Duodenal mucosa (tissue), 2 donors: Measurements from ENCODE around the gene WDR48.
A peak's percentile ranks its signal among the peaks of the same experiment; 100 is the strongest.

Experiments
- H3K27ac ChIP-seq: one replicate; pipeline ENCODE4 v1.7.0; 2013; ENCODE audit warnings: low read depth, low read length
- H3K27me3 ChIP-seq, 2 donors: one replicate each; pipeline ENCODE4 v1.7.0; 2013; ENCODE audit warnings: low read length in 2 of 2, control low read depth in 1 of 2; ENCODE audit not compliant: insufficient read depth in 2 of 2, control insufficient read depth in 1 of 2
- H3K36me3 ChIP-seq, 2 donors: one replicate each; pipeline ENCODE4 v1.7.0; 2013; ENCODE audit warnings: low read length in 2 of 2, control low read depth in 1 of 2; ENCODE audit not compliant: insufficient read depth in 2 of 2, control insufficient read depth in 1 of 2
- H3K4me1 ChIP-seq, 2 donors: one replicate each; pipeline ENCODE4 v1.7.0; 2013; ENCODE audit warnings: low read length in 2 of 2, control low read depth in 1 of 2; ENCODE audit not compliant: insufficient read depth in 2 of 2, control insufficient read depth in 1 of 2
- H3K4me3 ChIP-seq, 2 donors: one replicate each; pipeline ENCODE4 v1.7.0; 2013; ENCODE audit warnings: low read length in 2 of 2, low read depth in 1 of 2
- H3K9ac ChIP-seq, 2 donors: one replicate each; pipeline ENCODE4 v1.7.0; 2013; ENCODE audit warnings: low read length in 2 of 2, low read depth in 1 of 2
- H3K9me3 ChIP-seq, 2 donors: one replicate each; pipeline ENCODE4 v1.7.0; 2013; ENCODE audit warnings: low read length in 2 of 2, control low read depth in 1 of 2; ENCODE audit not compliant: control insufficient read depth in 1 of 2

The WDR48 gene

DNA sequence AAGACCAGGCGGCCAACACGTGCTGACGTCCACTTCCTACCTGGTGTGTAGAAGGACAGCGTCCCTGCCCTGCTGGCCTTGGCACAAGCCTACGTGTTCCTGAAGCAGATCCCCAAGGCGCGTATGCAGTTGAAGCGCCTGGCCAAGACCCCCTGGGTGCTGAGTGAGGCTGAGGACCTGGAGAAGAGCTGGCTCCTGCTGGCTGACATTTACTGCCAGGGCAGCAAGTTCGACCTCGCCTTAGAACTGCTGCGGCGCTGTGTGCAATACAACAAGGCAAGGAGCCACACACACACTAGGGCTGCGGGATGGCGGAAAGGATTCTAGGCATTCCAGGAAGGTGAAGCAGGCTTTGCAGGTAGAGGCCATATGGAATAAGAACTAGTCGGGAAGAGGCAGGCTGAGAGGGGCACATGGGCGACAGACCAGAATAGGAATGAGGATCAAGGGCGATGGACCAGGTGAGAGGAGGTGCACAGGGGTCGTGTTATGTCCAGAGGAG, 85.7 kb downstream of the WDR48 start:
- H3K4me3 ChIP-seq: no peak overlapping the region
- peaks cover 23 to 33% of the 10 kb centered on the region in 2 donors for H3K4me1 ChIP-seq
- H3K9ac ChIP-seq: no peak overlapping the region
- H3K27ac ChIP-seq: no peak overlapping the region
- peaks cover 2 to 3% of the 10 kb centered on the region in 2 donors for H3K36me3 ChIP-seq
- no peaks in the 10 kb centered on the region for H3K27me3 ChIP-seq
- no peaks in the 10 kb centered on the region for H3K9me3 ChIP-seq

GRCh38 chr3:39137991-39138803, 86.4 kb downstream of the WDR48 start:
- no peak overlapping the region for H3K27ac ChIP-seq
- no peak overlapping the region for H3K4me3 ChIP-seq
- no peaks in the 10 kb centered on the region for H3K9me3 ChIP-seq
- no peaks in the 10 kb centered on the region for H3K27me3 ChIP-seq
- peaks cover 9 to 11% of the 10 kb centered on the region in 2 donors for H3K36me3 ChIP-seq
- no peak overlapping the region for H3K9ac ChIP-seq
- peaks cover 29 to 40% of the 10 kb centered on the region in 2 donors for H3K4me1 ChIP-seq

GRCh38 chr3:39138804-39139415, 87.1 kb downstream of the WDR48 start:
- Histone ChIP-seq H3K27me3 (no peaks in the 10 kb centered on the region), H3K4me1 (peaks cover 29 to 40% of the 10 kb centered on the region in 2 donors), H3K36me3 (peaks cover 16 to 17% of the 10 kb centered on the region in 2 donors), H3K27ac (no peak overlapping the region), H3K9ac (no peak overlapping the region), H3K4me3 (no peak overlapping the region), H3K9me3 (no peaks in the 10 kb centered on the region)

DNA sequence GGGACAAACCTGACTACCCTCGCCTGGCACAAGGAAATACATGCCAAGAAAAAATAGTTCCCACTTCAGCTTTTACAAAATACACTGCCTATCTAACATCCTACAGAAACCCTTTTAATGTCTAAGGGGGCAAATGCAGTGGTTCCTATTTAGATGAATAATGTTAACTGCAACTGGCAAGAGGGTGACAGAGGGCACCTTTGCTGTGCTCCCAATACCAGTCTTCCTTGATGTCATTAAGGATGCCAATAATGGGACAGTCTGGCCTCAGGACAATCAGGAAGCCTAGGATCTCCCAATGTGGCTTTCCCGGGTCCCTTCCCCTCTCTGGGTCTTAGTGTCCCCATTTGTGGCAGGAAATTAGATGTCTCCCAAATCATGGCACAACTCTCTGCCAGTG, 87.6 kb downstream of the WDR48 start:
- Histone ChIP-seq H3K36me3 (peaks cover 21 to 23% of the 10 kb centered on the region in 2 donors), H3K4me3 (no peak overlapping the region), H3K4me1 (peaks cover 29 to 40% of the 10 kb centered on the region in 2 donors), H3K9ac (no peak overlapping the region), H3K27ac (no peak overlapping the region), H3K9me3 (no peaks in the 10 kb centered on the region), H3K27me3 (no peaks in the 10 kb centered on the region)

DNA sequence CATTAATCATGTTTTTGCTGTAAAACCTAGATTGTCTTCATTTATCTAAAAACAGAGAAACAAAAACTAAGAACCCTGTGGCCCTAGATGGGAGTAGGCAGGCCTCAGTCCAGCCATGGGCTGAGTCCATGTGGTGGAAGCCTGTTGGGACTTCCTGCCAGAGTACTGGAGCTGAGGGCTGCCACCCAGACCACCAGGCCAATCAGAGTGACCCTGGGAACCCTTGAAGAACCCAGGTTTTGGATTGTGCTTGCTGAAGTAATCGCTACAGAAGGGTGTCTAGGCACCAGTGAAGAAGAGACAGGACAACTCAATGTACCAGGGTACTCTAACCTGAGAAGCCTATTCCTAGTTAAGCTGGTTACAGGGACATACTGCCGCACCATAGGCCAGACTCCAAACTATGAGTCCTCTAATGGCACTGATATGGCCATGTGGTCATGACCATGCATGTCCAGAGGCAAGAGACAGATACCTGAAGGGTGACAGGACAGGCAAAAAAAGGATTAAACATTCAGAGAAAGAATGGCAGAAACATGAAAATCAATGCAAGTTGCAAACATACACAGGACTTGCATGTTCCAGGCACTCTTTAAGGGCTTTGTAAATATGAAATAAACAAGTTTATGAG, 88.6 kb downstream of the WDR48 start:
- Histone ChIP-seq H3K9ac (no peak overlapping the region), H3K4me3 (no peak overlapping the region), H3K36me3 (peaks cover 30 to 31% of the 10 kb centered on the region in 2 donors), H3K27me3 (no peaks in the 10 kb centered on the region), H3K4me1 (peaks cover 29 to 42% of the 10 kb centered on the region in 2 donors), H3K27ac (no peak overlapping the region), H3K9me3 (no peaks in the 10 kb centered on the region)

- Histone ChIP-seq H3K9me3 (no peaks in the 10 kb centered on the region), H3K27ac (peak overlapping the region; percentile 73), H3K36me3 (peaks cover 30 to 35% of the 10 kb centered on the region in 2 donors), H3K9ac (peak overlapping the region; percentile 5 to 44), H3K27me3 (no peaks in the 10 kb centered on the region), H3K4me1 (peaks cover 37 to 49% of the 10 kb centered on the region in 2 donors), H3K4me3 (peak overlapping the region in 1 of 2 donors; percentile 26)
Observed at GRCh38 chr3:39141171-39141995, 89.6 kb downstream of the WDR48 start.

- Histone ChIP-seq H3K27me3 (no peaks in the 10 kb centered on the region), H3K9ac (peak overlapping the region; percentile 5 to 44), H3K4me1 (peaks cover 44 to 55% of the 10 kb centered on the region in 2 donors), H3K4me3 (no peak overlapping the region), H3K27ac (peak overlapping the region; percentile 73), H3K9me3 (no peaks in the 10 kb centered on the region), H3K36me3 (peaks cover 30 to 35% of the 10 kb centered on the region in 2 donors)
Observed at GRCh38 chr3:39142067-39142466, 90.3 kb downstream of the WDR48 start.

- Histone ChIP-seq H3K9me3 (no peaks in the 10 kb centered on the region), H3K4me1 (peaks cover 56 to 67% of the 10 kb centered on the region in 2 donors), H3K36me3 (peaks cover 30 to 35% of the 10 kb centered on the region in 2 donors), H3K4me3 (no peak overlapping the region), H3K27me3 (no peaks in the 10 kb centered on the region), H3K27ac (no peak overlapping the region), H3K9ac (no peak overlapping the region)
Observed at GRCh38 chr3:39143051-39143885, 91.5 kb downstream of the WDR48 start.
